HG02973 (cell line): ENCODE measurements around the gene ISCU.
"Not testable (repeated sequence)": the region's sequence is repeated elsewhere in the genome, so short reads cannot be mapped to it uniquely, and the experiment has no call there.

Experiments used
- ATAC-seq: cut with Tn5 transposase; IDR thresholded peaks from one replicate; pipeline ENCODE4 v1.9.1; 2021; ENCODE audit warnings: moderate library complexity; ENCODE audit not compliant: unreplicated experiment

The ISCU gene

DNA sequence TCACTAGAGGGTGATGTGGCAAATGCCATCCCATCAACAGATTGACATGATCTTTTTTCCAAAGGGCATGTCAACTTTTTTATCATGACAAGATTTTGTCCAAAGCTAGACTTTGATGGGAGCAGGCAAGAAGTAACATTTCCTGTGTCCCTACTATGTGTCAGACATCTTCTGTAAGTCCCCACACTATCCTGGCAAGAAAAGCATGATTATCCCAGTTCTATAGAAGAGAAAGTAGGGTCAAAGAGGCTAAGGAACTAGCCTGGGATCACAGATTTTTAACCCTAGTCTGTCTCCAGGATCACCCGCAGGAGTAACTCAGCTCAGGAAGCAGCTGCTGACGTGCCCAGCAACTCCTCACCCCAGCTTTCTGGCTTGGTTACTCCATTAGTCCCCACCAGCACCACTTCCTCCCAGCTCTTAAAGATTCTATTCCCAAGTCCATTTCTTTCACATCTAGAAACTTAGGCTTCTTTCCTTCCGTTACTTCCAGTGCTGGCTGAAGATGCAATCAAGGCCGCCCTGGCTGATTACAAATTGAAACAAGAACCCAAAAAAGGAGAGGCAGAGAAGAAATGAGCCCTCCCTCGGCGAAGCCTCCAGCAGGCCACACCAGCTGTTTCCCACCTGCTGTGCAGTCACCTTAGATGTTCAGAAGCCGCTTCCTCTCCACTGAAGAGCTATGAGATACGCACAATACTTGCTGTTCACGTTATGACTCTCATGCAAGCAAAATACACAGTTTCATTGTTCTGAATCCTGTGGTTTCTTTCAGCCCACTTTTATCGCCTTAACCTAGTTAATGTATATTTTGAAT is 6.2 kb downstream of the ISCU start:
- ATAC-seq, result peak; percentile 65

DNA sequence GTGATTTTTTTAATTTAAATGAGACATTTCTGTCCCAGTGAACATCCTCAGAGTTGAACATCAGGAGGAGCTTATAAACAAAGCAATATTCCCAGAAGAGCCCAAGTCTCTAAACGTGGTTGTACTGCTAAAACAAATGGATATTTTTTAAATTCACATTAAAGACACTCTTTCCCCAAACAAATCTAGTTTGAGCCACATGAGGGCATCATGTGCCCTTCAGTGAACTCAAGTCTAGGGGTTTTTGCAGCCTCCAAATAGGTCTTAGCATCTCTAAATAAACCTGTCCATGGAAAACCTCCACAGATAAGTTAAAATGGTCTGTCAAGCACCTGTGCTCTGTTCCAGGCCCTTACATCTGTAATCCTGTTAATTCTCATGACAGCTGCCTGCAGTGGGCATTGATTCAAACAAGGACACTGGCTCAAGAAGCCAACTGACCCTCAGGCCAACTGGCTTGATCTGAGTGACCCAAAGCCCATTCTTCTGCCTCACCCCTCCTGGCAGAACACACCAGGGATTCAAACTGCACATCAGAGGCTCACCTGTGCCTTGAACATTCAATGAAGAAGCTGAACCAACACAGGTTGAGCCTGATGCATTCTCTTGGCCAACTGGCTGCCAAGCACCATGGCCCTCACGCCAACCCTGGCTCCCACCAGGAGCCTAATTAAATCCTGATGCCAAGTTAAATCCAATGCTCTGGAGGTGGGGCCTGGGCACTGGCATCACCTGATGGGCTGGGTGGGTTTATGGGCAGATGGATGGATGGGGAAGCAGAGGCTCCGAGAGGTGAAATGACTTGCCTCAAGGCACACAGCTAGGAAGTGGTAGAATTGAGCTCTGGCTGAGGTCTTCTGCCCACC is 8.6 kb downstream of the ISCU start:
- no peak for ATAC-seq

DNA sequence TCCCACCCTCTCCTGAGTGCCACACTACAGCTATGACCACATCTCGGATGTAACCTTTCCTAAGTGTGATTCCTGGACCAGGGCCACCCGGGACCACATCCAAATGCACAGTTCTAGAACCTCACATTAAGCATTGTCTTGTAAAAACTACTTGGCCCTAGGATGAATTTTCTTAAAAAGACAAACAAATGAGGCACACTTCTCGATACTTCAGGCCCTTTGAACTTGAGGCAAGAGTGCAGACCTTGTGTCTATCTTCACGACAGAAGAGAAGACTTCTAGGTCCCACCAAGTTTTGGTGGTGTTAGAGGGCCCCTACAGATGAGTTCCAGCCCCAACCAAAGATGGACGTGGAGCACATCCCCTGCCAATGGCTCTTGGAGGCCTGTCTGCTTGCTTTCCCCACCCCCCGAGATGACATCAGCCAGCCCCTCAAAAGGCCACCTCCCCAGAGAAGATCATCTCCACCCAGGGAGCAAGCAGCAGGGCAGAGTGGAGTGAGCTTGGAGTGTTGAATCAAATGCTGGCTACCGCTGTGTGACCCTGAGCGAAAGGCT is 9.3 kb downstream of the ISCU start:
- no peak for ATAC-seq

DNA sequence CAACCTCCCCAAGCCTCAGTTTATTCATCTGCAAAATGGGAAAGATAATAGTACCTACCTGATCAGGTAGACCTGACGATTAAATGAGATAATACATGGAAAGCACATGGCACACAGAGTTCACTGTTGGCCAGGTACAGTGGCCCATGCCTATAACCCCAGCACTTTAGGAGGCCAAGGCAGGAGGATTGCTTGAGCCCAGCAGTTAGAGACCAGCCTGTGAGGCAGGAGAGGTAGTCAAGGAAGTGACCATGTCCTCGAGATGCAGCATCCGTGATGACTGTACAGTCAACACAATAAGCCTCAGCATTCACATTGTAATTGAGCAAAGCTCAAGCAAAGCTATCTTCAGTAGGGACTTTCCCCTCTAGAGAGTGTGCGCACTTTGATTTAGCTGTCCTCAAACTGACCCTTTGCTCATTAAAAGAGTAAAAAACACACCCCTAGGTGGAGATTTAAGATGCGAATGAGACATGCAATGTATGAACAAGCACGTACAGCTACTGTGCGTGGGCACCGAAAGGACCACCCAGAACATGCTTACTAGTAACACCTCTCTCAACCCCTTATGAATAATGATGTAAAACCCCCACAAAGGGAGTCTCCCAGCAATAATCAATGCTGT is 9.9 kb downstream of the ISCU start:
- ATAC-seq, result no peak

DNA sequence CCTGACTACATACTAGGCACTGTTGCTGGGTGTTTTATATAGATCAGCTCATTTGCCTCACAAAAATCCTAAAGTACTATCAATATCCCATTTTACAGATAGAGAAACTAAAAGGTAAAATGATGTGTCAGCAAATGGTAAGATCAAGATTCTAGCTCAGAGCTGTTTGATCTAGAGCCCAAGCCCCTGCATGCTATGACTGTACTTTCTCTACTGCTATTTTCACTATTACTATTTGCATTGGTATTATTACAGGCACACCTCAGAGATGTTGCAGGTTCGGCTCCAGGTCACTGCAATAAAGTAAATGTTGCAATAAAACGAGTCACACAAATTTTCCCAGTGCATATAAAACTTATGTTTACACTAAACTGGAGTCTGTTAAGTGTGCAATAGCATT is 10.9 kb downstream of the ISCU start:
- ATAC-seq, result peak; percentile 27

DNA sequence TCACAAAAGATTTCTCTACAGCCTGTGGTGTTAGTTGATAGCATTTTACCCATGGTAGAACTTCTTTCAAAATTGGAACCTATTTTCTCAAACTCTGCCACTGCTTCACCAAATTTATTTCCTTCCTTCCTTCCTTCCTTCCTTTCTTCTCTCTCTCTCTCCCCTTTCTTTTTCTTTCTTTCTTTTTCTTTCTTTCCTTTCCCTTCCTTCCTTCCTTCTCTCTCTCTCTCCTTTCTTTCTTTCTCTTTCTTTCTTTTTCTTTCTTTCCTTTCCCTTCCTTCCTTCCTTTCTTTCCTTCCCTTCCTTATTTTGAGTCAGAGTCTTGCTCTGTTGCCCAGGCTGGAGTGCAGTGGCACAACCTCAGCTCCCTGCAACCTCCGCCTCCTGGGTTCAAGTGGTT is 11.9 kb downstream of the ISCU start:
- ATAC-seq, result not testable (repeated sequence)

DNA sequence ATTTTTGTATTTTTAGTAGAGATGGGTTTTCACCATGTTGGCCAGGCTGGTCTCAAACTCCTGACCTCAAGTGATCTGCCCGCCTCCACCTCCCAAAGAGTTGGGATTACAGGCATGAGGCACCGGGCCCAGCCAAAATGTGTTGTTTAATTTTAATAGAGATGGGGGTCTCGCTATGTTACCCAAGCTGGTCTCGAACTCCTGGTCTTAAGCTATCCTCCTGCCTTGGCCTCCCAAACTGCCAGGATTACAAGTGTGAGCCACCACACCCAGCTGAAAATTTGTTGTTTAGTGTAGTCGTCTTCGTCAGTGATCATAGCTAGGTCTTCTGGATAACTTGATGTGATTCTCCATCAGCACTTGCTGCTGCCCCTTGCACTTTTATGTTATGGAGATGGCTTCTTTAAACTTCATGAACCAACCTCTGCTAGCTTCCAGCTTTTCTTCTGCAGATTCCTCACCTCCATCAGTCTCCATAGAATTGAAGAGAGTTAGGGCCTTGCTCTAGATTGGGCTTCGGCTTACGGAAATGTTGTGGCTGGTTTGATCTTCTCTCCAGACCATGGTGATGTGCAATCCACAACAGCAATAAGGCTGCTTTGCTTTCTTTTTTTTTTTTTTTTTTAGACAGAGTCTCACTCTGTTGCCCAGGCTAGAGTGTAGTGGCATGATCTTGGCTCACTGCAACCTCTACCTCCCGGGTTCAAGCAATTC is 13.0 kb downstream of the ISCU start:
- ATAC-seq, result no peak

DNA sequence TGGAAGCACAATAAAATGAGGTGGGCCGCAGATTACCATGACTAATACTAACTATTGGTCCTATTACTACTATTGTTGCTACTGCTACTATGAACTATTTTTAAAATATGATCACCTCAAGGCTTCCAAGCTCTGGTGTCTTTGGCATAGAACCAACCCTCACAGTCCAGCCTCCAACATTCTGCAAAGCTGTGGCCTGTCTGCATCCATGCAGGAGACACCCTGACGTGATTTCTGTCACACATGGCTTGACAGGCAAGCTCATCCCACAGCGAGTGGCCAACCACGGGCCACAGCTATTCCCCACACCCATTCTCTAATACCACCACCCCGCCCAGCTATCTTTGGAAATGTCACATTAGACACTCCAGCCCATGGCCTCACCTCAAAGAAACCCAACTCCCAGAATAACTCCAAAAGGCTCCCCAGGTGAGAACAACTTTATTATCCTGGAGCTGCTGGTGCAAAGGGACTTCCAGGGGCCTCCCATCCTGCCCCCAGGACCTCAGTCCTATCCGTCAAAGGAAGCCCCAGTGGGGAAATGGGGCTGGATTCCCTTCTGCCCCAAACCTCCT is 14.4 kb downstream of the ISCU start:
- ATAC-seq, result no peak

DNA sequence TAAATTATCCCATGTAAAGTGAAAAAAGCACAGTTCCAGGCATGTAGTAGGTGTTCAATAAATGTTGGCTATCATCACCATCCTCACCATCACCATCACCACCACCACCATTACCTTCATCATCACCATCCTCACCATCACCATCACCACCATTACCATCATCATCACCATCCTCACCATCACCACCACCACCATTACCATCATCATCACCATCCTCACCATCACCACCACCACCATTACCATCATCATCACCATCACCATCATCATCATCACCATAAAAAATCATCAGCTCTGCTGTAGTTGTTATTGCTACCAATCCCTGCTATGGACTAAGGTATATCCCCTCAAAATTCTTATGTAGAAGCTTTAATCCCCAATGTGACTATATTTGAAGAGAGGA is 15.1 kb downstream of the ISCU start:
- ATAC-seq, result no peak

DNA sequence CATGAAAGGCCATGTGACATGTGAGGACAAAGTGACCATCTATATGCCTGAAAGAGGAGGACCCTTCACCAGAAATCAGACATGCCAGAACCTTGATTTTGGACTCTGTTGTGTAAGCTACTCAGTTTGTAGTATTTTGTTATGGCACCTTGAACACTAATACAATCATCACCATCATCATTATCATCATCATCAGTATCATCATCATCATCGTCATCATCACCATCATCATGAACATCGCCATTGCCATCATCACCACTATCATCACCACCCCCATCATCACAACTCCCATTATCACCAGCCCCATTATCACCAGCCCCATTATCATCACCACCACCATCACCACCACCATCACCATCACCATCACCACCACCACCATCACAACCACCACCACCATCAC is 15.9 kb downstream of the ISCU start:
- no peak for ATAC-seq

DNA sequence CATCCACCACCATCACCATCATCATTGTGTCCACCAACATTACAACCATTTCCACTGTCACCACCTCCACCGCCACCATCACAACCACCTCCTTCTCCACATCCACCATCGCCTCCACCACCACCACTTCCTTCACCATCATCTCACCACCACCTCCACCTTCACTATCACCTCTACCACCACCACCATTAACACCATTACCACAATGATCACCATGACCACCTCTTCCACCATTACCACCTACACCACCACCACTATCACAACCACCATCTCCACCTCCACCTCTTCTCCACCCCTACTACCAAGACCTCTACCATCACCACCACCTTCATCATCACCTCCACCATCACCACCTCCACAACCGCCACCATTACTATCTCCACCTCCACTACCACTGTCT is 16.4 kb downstream of the ISCU start:
- ATAC-seq, result no peak

DNA sequence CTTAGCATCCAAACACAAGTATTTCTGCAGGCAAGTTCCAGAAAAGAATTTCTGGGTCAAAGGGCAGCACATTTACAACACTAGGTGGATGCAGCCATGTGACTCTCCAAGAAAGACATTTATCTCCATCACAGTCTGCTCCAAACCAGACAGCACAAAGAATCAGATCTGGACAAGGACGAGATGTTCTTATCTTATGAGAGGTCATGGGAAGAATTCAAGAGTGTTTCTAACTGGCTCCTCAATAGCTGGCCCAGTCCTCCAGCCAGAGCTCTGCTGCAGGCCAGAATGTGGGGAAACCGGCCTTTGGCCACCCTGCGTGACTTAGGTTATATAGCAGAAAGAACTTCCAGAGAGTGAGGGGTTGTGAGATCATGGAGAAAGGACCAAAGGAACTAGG is 18.1 kb downstream of the ISCU start:
- no peak for ATAC-seq

DNA sequence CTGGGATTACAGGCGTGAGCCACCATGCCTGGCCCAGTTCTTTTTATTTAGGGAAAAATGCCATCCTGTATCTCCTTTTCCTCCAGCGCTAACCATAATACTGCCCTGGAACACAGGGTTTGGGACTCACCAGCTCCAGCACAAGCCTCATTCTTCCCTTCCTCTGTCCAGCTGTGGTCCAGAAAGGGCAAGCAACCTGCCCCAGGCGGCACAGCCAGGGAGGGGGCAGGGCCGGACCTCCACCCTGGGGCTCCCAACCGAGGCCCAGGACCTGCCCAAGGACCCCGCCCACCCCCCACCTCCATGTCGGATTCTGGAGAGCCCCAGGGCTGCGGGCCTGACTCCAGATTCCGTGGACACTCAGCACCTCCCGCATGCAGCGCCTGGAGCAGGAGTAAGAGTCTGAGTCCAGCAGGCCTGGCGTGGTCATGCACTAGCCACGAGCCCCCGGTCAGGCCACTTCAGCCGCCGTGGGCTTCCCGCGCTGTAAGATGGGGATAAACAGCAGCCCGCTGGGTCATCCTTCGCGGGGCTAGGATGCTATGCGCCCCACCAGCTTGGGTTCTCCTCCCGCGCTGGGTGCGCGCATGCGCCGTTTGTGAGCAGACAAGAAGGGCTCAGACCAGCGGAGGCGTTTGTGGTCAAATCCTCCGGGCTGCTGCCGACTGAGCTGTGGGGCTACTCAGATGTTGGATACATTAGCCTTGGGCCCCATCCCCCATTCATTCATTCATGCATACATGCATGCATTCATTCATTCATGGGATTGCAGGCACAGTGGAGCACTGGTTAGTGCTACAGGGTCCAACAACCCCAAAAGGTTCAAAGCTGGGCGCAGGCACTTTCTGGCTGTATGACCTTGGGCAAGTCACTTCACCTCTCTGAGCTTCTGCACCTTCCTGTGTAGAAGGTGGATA is 19.2 kb downstream of the ISCU start:
- no peak for ATAC-seq

DNA sequence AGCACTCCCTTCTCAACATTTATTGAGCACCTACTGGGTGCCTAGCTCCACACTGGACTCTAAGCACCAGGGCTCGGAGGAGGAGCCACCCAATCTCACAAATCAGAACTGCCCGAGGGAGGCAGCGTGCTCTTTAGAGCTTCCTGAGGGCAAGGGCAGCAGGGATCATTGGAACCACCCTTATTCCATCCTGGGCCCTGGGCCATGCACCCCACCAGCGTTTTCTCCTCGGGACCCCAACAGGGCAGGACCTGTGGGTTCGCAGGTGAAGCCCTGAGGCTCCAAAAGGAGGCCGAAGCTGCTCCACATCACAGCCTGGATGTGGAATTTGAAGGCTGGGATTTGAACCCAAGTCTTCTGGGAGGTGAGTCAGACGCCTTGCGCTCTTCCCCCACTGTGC is 20.1 kb downstream of the ISCU start:
- no peak for ATAC-seq

DNA sequence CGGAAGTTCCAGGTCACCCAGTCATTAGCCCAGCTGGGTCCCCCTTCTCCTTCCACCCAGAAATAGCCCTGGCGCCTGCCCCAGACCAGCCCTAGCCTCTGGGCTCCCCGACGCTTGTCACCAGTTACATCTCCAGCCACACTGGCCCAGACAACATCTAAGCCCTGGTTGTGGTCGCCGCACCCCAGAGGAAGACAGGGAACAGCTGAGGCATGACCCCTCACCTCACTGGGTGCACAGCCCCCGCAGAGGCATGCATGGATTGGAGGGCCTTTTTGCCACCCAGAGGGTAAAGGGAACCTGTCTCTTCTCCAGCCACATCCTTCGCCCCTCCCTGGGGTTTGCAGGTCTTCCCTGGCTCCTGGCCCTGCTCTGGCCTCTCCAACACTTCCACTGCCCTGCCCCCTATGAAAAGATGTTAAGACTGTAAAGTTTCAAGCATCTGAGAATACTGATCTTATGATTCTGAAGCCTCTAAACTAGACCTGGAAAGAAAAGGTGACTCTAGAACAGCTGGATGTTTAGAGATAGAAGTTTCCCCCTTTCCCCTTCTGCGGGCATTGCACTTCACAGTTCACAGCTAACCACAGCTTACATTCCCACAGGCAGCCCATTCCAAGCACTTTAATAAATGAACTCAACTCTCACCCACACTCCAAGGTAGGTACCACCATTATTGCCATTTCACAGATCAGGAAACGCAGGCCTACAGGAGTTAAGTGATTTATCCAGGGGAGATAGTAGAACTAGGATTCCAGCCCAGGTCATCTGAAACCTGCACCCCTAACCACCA is 20.8 kb downstream of the ISCU start:
- no peak for ATAC-seq

DNA sequence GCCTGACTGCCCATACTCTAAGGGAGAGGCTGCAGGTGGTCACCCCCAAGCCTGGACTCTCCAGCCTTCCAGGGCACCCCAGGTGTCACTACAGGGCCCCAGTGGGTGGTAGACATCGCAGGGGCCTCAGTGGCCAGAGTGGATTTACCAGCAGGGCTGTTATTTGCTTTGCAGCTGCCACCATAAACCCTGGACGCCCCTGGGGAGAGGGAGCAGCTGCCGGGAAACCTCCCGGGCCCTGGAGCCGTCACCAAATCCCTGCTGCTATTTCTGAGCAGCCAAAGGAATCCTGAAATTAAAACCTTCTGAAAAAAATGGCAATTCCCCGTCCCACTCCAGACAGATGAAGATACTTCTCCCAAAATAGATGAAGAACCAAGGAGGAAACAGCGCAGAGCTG is 21.6 kb downstream of the ISCU start:
- ATAC-seq, result no peak

DNA sequence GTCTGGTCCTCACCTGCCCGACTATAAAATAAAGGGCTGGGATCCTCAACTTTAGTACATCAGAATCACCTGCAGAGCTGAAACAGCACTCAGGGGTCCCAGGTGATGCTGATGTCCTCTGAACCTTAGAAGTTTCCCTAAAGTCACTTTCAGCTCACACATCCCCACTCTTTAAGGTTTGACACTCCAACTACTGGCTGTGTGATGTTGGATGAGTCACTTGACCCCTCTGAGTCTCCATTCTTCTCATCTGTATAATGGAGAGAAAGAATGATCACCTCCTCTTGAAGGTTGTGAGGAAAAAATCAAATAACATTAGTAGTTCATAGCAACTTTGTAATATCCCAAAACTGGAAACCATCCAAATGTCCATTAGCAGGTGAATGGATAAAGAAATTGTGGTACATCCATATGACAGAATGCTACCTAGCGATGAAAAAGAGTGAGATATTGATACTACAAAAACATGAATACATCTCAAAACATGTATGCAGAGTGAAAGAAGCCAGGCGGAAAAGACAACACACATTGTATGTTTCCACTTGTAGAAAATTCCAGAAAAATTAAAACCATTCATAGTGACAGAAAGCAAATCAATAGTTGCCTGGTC is 22.2 kb downstream of the ISCU start:
- no peak for ATAC-seq

DNA sequence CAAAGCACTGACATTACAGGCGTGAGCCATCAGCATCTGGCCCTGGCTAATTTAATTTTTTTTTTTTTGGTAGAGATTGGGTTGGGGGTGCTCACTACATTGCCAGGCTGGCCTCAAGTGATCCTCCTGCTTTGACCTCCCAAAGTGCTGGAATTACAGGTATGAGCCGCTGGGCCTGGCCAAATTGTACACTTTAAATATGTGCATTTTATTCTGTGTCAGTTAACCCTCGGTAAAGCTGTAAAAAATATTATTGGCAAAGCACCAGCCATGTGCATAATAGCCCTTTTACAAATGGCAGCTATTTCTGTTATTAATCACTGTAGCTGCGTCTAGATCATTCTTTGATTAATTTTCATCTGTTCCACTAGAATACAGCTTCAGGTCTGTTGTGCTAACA is 23.5 kb downstream of the ISCU start:
- no peak for ATAC-seq
